ENCODE measurements around the gene PAX5. TPM values are rescaled to one million over a fixed set of nuclear protein-coding genes. Genes with fewer than 3 reads are reported as not detected.

Gene PAX5
- polyA plus RNA-seq, 1 of the 3 experiments (the other 2 are of a cell fraction), result 0.05 TPM

DNA sequence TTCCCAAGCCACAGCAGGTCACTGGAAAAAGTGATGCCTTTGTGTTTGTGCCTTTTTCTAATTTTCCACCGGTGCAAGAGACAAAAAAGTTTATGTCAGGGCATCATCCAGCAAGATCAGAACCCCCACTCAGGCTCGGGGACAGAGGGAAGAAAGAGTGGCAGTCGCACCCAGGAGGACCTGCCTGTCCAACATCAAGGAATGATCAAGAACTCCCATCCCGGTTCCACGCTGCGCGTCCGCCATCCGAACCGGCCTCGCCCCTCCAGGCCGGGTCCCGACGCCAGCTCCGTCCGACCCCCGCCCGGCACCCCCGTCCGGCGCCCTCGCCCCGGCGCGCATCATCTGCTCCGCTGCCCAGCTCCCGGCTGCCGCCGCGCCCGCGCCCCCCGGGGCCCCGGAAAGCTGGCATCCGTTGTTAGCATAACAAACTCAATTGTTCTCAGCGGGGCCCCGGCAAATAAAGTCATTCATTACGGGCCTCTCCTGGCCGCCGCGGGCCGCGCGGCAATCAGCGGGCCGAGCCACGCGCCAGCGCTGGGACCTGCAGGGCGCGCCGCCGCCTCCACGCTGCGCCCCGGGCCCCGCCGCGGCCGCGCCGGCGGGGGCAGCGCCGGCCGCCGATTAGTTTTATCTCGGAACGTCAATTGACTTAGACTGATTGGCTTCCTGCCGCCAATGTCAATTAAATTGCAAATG, 48.1 kb downstream of the PAX5 start (continued):
- no peak for TF ChIP-seq EP300 (IDR thresholded peaks at IDR 0.05; ENCODE audit: borderline replicate concordance in 1 of 2, low read depth in 1 of 2, low read length in 1 of 2)
- TF ChIP-seq GABPA (IDR thresholded peaks at IDR 0.05; ENCODE audit: low read depth), result no peak
- TF ChIP-seq YY1 (IDR thresholded peaks at IDR 0.05; ENCODE audit: low read depth), result no peak
- no peak for TF ChIP-seq TEAD4 (IDR thresholded peaks at IDR 0.05; ENCODE audit: borderline replicate concordance, insufficient read depth)

DNA sequence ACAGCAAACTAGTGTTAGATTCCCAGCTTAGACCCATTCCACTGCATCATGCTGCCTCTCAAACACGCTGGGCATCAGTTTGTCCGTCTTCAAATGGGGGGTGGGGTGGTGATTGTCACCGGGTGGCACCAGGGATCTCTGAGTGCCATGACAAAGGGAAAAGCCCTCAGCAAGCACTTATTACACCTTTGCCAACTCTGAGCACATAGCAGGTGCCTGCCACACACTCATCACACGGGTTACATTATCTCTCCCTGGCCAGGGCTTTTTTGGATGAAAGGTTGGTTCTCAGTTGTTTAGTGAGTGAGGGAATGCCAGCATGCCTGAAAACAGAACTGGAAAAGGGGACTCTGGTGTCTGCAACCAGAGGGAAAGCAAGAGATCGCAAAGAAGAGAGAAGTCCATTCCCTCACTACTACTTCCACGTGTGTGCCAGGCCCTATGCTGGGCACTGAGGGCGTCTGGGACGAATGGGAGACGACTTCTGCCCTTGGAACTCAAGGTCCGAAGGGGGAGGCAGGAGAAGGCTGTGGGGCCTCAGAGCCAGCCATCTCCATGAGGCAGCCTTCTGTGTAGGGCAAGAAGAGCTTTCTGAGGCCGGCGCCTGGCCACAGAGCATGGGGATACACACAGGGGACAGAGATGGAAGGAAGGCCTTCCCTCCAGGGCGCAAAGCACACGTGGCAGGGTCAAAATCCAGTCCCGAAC, 48.9 kb downstream of the PAX5 start:
- Histone ChIP-seq H3K9me2 (no peaks in the 10 kb centered on the region), H3K9me3 (no peaks in the 10 kb centered on the region), H3K9ac (no peak overlapping the region), H4K20me1 (ENCODE audit: insufficient read depth) (no peaks in the 10 kb centered on the region), H3K4me3 (ENCODE audit: low read depth in 2 of 2, low read length in 1 of 2) (no peak overlapping the region), H3K27me3 (ENCODE audit: insufficient read depth) (peaks cover 35% of the 10 kb centered on the region; the same call in 1 of the 2 replicates), H3K79me2 (ENCODE audit: insufficient read depth) (no peaks in the 10 kb centered on the region), H2AFZ (ENCODE audit: low read depth) (no peak overlapping the region), H3K36me3 (replicated peaks in 1 of 2; ENCODE audit: control insufficient read depth in 1 of 2, insufficient read depth in 2 of 2, low read length in 1 of 2) (no peaks in the 10 kb centered on the region), H3K4me2 (no peak overlapping the region), H3F3A (replicated peaks; ENCODE audit: insufficient read depth) (no peaks in the 10 kb centered on the region), H3K27ac (ENCODE audit: low read depth in 2 of 2, low read length in 1 of 2) (no peak overlapping the region), H3K4me1 (ENCODE audit: control insufficient read depth in 1 of 2, insufficient read depth in 2 of 2, low read depth in 1 of 2, low read length in 1 of 2) (peaks cover 0 to 4% of the 10 kb centered on the region in 2 experiments; a peak in 1 of 4 replicates)
- CTCF ChIA-PET, result interaction anchor here (1.4 to 1.6 kb wide), 2 partner anchors 11 to 112 kb away, joined by 4 read pairs; no protein-coding TSS in a partner anchor
- DNase-seq, result no peak
- TF ChIP-seq, protein P1, sequence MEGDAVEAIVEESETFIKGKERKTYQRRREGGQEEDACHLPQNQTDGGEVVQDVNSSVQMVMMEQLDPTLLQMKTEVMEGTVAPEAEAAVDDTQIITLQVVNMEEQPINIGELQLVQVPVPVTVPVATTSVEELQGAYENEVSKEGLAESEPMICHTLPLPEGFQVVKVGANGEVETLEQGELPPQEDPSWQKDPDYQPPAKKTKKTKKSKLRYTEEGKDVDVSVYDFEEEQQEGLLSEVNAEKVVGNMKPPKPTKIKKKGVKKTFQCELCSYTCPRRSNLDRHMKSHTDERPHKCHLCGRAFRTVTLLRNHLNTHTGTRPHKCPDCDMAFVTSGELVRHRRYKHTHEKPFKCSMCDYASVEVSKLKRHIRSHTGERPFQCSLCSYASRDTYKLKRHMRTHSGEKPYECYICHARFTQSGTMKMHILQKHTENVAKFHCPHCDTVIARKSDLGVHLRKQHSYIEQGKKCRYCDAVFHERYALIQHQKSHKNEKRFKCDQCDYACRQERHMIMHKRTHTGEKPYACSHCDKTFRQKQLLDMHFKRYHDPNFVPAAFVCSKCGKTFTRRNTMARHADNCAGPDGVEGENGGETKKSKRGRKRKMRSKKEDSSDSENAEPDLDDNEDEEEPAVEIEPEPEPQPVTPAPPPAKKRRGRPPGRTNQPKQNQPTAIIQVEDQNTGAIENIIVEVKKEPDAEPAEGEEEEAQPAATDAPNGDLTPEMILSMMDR (IDR thresholded peaks at IDR 0.05), result no peak
- no peak for TF ChIP-seq NFIC (IDR thresholded peaks at IDR 0.05; ENCODE audit: borderline replicate concordance)
- TF ChIP-seq, protein P2, sequence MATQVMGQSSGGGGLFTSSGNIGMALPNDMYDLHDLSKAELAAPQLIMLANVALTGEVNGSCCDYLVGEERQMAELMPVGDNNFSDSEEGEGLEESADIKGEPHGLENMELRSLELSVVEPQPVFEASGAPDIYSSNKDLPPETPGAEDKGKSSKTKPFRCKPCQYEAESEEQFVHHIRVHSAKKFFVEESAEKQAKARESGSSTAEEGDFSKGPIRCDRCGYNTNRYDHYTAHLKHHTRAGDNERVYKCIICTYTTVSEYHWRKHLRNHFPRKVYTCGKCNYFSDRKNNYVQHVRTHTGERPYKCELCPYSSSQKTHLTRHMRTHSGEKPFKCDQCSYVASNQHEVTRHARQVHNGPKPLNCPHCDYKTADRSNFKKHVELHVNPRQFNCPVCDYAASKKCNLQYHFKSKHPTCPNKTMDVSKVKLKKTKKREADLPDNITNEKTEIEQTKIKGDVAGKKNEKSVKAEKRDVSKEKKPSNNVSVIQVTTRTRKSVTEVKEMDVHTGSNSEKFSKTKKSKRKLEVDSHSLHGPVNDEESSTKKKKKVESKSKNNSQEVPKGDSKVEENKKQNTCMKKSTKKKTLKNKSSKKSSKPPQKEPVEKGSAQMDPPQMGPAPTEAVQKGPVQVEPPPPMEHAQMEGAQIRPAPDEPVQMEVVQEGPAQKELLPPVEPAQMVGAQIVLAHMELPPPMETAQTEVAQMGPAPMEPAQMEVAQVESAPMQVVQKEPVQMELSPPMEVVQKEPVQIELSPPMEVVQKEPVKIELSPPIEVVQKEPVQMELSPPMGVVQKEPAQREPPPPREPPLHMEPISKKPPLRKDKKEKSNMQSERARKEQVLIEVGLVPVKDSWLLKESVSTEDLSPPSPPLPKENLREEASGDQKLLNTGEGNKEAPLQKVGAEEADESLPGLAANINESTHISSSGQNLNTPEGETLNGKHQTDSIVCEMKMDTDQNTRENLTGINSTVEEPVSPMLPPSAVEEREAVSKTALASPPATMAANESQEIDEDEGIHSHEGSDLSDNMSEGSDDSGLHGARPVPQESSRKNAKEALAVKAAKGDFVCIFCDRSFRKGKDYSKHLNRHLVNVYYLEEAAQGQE (IDR thresholded peaks at IDR 0.05; ENCODE audit: low read depth, low read length), result no peak
- no peak for TF ChIP-seq SIN3A (IDR thresholded peaks at IDR 0.05; ENCODE audit: borderline replicate concordance, low read depth, low read length)
- TF ChIP-seq, protein P3, sequence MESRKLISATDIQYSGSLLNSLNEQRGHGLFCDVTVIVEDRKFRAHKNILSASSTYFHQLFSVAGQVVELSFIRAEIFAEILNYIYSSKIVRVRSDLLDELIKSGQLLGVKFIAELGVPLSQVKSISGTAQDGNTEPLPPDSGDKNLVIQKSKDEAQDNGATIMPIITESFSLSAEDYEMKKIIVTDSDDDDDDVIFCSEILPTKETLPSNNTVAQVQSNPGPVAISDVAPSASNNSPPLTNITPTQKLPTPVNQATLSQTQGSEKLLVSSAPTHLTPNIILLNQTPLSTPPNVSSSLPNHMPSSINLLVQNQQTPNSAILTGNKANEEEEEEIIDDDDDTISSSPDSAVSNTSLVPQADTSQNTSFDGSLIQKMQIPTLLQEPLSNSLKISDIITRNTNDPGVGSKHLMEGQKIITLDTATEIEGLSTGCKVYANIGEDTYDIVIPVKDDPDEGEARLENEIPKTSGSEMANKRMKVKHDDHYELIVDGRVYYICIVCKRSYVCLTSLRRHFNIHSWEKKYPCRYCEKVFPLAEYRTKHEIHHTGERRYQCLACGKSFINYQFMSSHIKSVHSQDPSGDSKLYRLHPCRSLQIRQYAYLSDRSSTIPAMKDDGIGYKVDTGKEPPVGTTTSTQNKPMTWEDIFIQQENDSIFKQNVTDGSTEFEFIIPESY (IDR thresholded peaks at IDR 0.05; ENCODE audit: borderline replicate concordance, low read depth), result no peak
- TF ChIP-seq, protein P4, sequence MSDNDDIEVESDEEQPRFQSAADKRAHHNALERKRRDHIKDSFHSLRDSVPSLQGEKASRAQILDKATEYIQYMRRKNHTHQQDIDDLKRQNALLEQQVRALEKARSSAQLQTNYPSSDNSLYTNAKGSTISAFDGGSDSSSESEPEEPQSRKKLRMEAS (IDR thresholded peaks at IDR 0.05; ENCODE audit: low read depth), result no peak
- no peak for TF ChIP-seq MEF2A (IDR thresholded peaks at IDR 0.05; ENCODE audit: borderline replicate concordance, low read depth)
- no peak for TF ChIP-seq EP300 (IDR thresholded peaks at IDR 0.05; ENCODE audit: borderline replicate concordance in 1 of 2, low read depth in 1 of 2, low read length in 1 of 2)
- TF ChIP-seq TCF12 (IDR thresholded peaks at IDR 0.05), result no peak
- no peak for TF ChIP-seq RAD21 (IDR thresholded peaks at IDR 0.05; ENCODE audit: low read length)
- TF ChIP-seq POLR2AphosphoS5 (IDR thresholded peaks at IDR 0.05; ENCODE audit: low read depth, low read length), result no peak
- TF ChIP-seq YY1 (IDR thresholded peaks at IDR 0.05; ENCODE audit: low read depth), result no peak
- TF ChIP-seq TEAD4 (IDR thresholded peaks at IDR 0.05; ENCODE audit: borderline replicate concordance, insufficient read depth), result no peak
- no peak for TF ChIP-seq RFX5 (IDR thresholded peaks at IDR 0.05; ENCODE audit: low read length)
- TF ChIP-seq RCOR1 (IDR thresholded peaks at IDR 0.05; ENCODE audit: low read length), result no peak
- POLR2A ChIA-PET, result no interaction called here
- 58% methylated on average over 14 of the region's 15 CpGs for WGBS (ENCODE audit: low lambda C conversion rate)
